ENCODE data around the gene SRXN1.

Gene SRXN1

DNA sequence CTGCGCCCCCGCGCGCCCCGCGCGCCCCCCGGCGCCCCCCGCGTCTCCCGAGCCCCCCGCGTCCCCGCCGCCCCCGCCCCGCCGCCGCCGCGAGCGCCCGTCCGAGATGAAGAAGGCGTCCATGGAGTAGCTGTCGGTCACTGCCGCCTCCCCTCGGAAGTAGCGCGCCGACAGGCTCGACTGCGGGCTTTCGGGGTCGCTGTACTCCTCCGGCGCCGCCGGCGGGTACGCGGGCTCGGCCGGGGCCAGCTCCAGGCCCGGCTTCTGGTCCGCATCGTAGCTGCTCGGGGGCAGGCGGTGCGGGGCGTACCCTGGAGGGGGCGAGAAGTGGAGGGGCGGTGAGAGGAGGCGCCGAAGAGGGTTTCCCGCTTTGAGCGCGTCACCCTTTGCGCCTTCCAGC is 11.2 kb upstream of the SRXN1 start:
- no peak for DNase-seq (ENCODE audit: low spot score)
- H3K27ac ChIP-seq = no peak overlapping the region
- TF ChIP-seq, protein P1, sequence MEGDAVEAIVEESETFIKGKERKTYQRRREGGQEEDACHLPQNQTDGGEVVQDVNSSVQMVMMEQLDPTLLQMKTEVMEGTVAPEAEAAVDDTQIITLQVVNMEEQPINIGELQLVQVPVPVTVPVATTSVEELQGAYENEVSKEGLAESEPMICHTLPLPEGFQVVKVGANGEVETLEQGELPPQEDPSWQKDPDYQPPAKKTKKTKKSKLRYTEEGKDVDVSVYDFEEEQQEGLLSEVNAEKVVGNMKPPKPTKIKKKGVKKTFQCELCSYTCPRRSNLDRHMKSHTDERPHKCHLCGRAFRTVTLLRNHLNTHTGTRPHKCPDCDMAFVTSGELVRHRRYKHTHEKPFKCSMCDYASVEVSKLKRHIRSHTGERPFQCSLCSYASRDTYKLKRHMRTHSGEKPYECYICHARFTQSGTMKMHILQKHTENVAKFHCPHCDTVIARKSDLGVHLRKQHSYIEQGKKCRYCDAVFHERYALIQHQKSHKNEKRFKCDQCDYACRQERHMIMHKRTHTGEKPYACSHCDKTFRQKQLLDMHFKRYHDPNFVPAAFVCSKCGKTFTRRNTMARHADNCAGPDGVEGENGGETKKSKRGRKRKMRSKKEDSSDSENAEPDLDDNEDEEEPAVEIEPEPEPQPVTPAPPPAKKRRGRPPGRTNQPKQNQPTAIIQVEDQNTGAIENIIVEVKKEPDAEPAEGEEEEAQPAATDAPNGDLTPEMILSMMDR (IDR thresholded peaks at IDR 0.05) = no peak
- H3K4me3 ChIP-seq = no peak overlapping the region

DNA sequence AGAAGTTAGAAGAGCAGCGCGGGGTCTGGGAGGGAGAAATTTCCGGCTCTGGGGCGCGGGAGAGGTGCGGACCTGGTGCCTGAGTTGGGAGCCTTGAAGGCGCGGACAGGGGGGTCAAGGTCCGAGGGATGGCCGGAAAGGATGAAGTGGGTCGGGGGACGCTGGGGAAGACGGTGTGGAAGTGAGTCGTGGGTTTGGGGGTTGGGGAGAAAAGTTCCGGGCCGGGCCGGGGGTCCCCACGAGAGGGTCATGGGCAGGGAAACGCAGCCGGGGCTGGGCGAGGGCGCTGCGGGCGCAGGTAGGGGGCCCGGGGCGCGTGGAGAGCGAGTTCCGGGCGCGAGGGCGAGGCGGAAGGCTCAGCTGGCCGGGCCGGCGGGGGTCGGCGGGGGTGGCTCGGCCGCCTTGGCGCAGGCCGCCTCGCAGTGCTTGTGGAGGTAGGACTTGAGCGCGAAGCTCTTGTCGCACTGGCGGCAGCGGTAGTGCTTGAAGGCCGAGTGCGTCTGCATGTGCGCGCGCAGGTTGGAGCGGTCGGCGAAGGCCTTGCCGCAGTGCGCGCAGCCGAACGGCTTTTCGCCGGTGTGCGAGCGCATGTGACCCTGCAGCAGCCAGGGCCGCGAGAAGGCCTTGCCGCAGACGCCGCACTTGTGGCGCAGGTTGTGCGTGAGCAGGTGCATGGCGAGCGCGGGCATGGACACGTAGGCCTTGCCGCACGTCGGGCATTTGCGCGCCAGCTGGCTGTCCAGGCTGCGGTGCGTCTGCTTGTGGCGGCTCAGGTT is 10.5 kb upstream of the SRXN1 start:
- H3K27ac ChIP-seq = no peak overlapping the region
- TF ChIP-seq, protein P1 (IDR thresholded peaks at IDR 0.05) = no peak
- H3K4me3 ChIP-seq = peak overlapping the region; percentile 12
- no peak for DNase-seq (ENCODE audit: low spot score)

DNA sequence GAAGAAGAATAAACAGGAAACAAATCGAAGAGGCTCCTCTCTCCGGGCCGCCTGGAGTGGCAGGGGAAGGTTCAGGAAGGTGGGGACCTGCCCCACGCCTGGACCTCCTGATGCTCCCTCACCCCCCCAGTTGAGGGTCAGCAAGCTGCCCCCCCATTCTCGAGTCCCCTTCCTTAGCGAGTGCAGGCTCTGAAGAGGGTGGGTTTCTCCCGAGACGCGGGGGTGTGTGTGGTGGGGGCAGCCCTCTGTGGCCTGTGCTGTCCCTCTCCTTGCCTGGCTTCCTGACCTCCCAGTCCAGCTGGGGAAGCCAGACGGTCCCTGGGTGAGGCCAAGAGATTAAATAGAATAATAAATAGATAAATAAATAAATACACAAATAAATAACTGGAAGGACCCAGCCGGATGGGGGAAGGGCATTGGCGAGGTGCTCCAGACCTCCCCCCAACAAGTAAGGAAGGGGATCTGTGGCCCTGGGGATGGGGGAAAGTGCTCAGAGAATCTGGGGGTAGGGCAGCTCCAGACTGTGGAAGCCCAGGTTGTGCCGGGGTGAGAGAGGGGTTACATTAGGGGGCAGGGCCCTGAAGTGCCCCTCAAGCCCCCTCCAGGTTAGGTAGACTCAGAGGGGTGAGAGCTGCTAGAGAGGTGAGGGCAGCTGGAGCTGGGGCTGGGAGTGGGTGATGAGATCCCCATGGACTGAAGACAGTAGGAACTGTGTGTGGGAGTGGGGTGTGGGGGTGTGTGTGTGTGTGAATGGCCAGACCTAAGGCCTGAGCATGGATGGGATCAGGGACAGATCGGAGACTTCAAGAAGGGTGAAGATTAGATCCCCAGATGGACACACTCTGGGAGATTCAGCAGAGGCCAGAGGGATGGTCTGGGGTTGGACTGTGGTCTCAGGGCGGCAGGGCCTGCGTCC is 9.5 kb upstream of the SRXN1 start:
- Histone ChIP-seq H3K4me3 (no peak overlapping the region), H3K27ac (no peak overlapping the region)
- DNase-seq (ENCODE audit: low spot score) = no peak
- TF ChIP-seq, protein P1 (IDR thresholded peaks at IDR 0.05) = no peak

DNA sequence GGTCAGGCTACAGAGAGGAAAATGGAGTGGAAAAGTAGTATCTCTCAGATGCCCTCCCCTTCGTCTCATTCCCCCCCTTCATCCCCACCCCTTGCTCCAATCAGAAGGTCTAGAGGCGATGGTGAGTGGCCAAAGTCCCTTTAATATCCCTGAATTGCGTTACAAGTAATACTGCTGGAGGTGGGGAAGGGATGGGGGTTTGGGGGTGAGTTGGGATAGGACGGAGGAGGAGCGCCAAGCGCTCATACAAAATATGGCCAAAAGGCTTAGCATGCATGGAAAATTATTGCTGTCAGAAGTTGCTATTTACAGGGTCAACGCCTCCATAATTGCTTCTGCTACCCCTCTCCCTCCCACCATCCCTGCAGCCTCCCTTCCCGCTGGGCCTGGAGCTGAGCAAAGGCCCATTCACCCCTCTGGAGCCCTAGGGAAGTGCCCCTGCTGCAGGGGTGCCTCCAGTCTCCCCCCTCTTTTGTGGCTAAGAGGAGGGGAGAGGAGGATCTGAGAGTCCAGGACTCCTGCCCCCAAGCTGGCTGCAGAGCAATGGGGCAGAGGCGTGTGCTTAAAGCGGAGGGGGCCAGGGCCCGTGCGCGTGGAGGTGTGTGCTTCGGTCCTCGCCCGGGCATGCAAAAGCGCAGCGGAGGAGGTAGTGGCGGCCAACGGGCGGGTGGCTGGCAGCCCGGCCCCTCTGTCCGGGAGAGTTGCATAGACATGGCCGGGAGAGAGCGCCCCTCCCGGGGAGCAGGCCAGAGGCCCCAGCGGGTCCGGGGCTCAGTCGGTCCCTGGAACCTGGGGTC is 8.7 kb upstream of the SRXN1 start:
- H3K4me3 ChIP-seq = no peak overlapping the region
- TF ChIP-seq, protein P1 (IDR thresholded peaks at IDR 0.05) = no peak
- no peak overlapping the region for H3K27ac ChIP-seq
- no peak for DNase-seq (ENCODE audit: low spot score)

DNA sequence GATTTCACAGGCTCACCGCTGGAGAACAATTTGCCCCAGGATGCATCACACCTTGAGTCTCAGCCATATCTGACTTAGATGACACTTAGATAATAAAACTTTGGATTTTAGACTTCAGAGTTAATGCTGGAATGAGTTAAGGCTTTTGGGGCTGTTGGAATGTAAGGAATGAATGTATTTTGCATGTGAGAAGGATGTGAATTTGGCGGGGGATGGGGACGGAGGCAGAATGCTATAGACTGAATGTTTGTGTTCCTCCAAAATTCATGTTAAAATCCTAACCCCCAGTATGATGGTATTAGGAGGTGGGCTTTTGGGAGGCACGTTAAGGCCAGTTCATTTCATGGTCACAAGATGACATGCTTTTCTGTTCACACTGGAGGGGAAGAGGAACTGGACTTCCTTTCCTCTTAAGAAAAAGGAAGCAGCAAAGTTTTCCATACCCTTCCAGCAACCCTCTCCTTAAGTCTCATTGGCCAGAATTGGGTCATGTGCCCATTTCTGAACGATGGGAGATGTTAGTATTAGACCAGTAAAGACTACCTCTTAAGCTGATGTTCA is 5.8 kb upstream of the SRXN1 start:
- TF ChIP-seq, protein P1 (IDR thresholded peaks at IDR 0.05) = no peak

DNA sequence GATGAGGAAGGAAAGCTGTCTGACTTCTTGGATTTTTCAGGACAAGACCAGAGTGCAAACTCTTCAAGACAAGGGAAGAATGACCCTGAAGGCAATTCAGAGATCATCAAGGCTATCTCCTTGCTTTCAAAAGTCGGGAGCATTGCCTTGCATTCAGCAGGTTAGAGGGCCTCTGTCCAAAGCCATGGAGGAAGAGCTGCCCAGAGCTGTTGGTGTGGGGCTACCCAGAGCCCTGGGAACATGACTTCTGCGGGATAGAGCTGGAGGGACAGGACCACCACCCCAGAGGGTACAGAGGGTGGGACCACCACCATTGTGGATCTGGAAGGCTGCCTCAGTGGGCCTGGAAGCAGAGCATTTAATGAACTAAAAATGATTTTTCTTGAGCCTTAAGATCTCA is 5.2 kb upstream of the SRXN1 start:
- TF ChIP-seq, protein P1 (IDR thresholded peaks at IDR 0.05) = no peak
- DNase-seq (ENCODE audit: low spot score) = no peak
- Histone ChIP-seq H3K27ac (no peak overlapping the region), H3K4me3 (no peak overlapping the region)

More for the DNA sequence above, 5.8 kb upstream of the SRXN1 start:
- H3K4me3 ChIP-seq = no peak overlapping the region
- no peak for DNase-seq (ENCODE audit: low spot score)
- H3K27ac ChIP-seq = no peak overlapping the region
